Caco-2 (cell line): Measurements from ENCODE around the gene DESI2. TPM values are rescaled to one million over a fixed set of nuclear protein-coding genes. Genes with fewer than 3 reads are reported as not detected.

Experiments used
- BruUV-seq: library from RNA; stranded (reverse); fragments of 400-500 nt; replicated peaks from 2 replicates; lab custom pipeline; 2021; lab: Mats Ljungman, UMichigan
- CTCF ChIA-PET: fragments of 300-600 bp; sonication (Branson Sonifier 250); formaldehyde crosslinking; loops from one replicate; lab custom pipeline; 2022; ENCODE audit warnings: antibody characterized with exemption; lab: Charles Lee
- POLR2A ChIA-PET: fragments of 300-600 bp; sonication (Branson Sonifier 250); formaldehyde crosslinking; loops from one replicate; lab custom pipeline; 2022; ENCODE audit warnings: antibody characterized with exemption; lab: Charles Lee
- DNase-seq, 2 experiments: peaks; one replicate each; pipeline versions ENCODE4 v3.0.0 to v3.0.0-alpha.2; 2020 to 2022
- H3K27me3 ChIP-seq: replicated peaks from 2 replicates; pipeline ENCODE4 v1.6.0; 2011; ENCODE audit warnings: low read length; ENCODE audit not compliant: control insufficient read depth, insufficient read depth
- H3K36me3 ChIP-seq: 2 replicates; pipeline ENCODE4 v1.5.1; 2011; ENCODE audit warnings: low read length; ENCODE audit not compliant: control insufficient read depth, insufficient read depth
- H3K4me1 ChIP-seq: fragments of 250-450 bp; sonication (Bioruptor Pico); 2 replicates; pipeline ENCODE4 v1.5.1; 2020; ENCODE audit warnings: mild to moderate bottlenecking
- H3K4me3 ChIP-seq: 2 replicates; pipeline ENCODE4 v1.5.1; 2011; ENCODE audit warnings: low read depth, mild to moderate bottlenecking, control low read depth, low read length
- H3K9me3 ChIP-seq: fragments of 250-450 bp; sonication (Bioruptor Pico); 2 replicates; pipeline ENCODE4 v1.5.1; 2020; ENCODE audit warnings: mild to moderate bottlenecking, moderate library complexity
- H3K27ac Mint-ChIP-seq: one replicate; pipeline ENCODE4 v1.8.0; 2022; ENCODE audit warnings: mixed read lengths; ENCODE audit not compliant: unreplicated experiment
- H3K27me3 Mint-ChIP-seq: one replicate; pipeline ENCODE4 v1.8.0; 2022; ENCODE audit warnings: mixed read lengths; ENCODE audit not compliant: insufficient read depth, unreplicated experiment
- H3K36me3 Mint-ChIP-seq: one replicate; pipeline ENCODE4 v1.8.0; 2022; ENCODE audit warnings: mild to moderate bottlenecking, mixed read lengths; ENCODE audit not compliant: insufficient read depth, unreplicated experiment
- H3K4me1 Mint-ChIP-seq: one replicate; pipeline ENCODE4 v1.8.0; 2022; ENCODE audit warnings: low read depth, mixed read lengths; ENCODE audit not compliant: unreplicated experiment
- H3K4me3 Mint-ChIP-seq: one replicate; pipeline ENCODE4 v1.8.0; 2022; ENCODE audit warnings: mild to moderate bottlenecking, moderate library complexity, mixed read lengths; ENCODE audit not compliant: unreplicated experiment
- H3K9me3 Mint-ChIP-seq: one replicate; pipeline ENCODE4 v1.8.0; 2022; ENCODE audit warnings: mixed read lengths; ENCODE audit not compliant: unreplicated experiment
- CTCF ChIP-seq, 2 experiments: fragments of 200-600 bp in 1 of 2; IDR thresholded peaks; 1 replicate in 1 of 2; 2 replicates in 1 of 2; pipeline versions ENCODE4 v1.5.1 to v1.8.0; 2011 to 2022; ENCODE audit warnings: antibody characterized with exemption in 1 of 2, control low read depth in 1 of 2, inconsistent platforms in 1 of 2, low read depth in 1 of 2, low read length in 1 of 2, mild to moderate bottlenecking in 1 of 2, moderate library complexity in 1 of 2; ENCODE audit not compliant: insufficient read depth in 1 of 2, severe bottlenecking in 1 of 2, unreplicated experiment in 1 of 2
- intact Hi-C: fragments of 100-400 bp; cut with micrococcal nuclease; formaldehyde crosslinking; loops from one replicate; pipeline ENCODE4 v1.10.0; 2022; ENCODE audit not compliant: unreplicated experiment
- total RNA-seq: library from RNA; stranded (reverse); gene quantifications from 2 replicates; pipeline ENCODE4 v1.2.3, GENCODE V29; 2022

The DESI2 gene
- total RNA-seq, 1 experiment from 2014 or later: 47.7 TPM

GRCh38 chr1:244651956-244652622 is 837 bp upstream of the DESI2 start:
- Mint-ChIP-seq H3K4me1 (peaks cover 10% of the 10 kb centered on the region), H3K4me3 (no peak overlapping the region), H3K27ac (peak overlapping the region; percentile 42), H3K36me3 (peaks cover 5% of the 10 kb centered on the region), H3K27me3 (no peaks in the 10 kb centered on the region), H3K9me3 (no peaks in the 10 kb centered on the region)
- Histone ChIP-seq H3K4me3 (peak overlapping the region; percentile 49), H3K27me3 (no peaks in the 10 kb centered on the region), H3K4me1 (peaks cover 22% of the 10 kb centered on the region), H3K36me3 (peaks cover under 1% of the 10 kb centered on the region; the same call in 1 of the 2 replicates), H3K9me3 (no peaks in the 10 kb centered on the region)
- no peak for DNase-seq
- intact Hi-C loops: loop anchor here (1.0 to 5.0 kb wide), 4 partner anchors 37 to 320 kb away; partner anchors contain the start of gene COX20
- ChIA-PET POLR2A (no interaction called here), CTCF (interaction anchor here (1.0 kb wide), 1 partner anchor 49 kb away, joined by 7 read pairs; no protein-coding TSS in a partner anchor)
- TF ChIP-seq CTCF (IDR thresholded peaks at IDR 0.05; ENCODE audit: insufficient read depth in 1 of 2, low read depth in 1 of 2, low read length in 1 of 2, severe bottlenecking in 1 of 2, unreplicated experiment in 1 of 2): no peak
- BruUV-seq: no TSS peak

DNA sequence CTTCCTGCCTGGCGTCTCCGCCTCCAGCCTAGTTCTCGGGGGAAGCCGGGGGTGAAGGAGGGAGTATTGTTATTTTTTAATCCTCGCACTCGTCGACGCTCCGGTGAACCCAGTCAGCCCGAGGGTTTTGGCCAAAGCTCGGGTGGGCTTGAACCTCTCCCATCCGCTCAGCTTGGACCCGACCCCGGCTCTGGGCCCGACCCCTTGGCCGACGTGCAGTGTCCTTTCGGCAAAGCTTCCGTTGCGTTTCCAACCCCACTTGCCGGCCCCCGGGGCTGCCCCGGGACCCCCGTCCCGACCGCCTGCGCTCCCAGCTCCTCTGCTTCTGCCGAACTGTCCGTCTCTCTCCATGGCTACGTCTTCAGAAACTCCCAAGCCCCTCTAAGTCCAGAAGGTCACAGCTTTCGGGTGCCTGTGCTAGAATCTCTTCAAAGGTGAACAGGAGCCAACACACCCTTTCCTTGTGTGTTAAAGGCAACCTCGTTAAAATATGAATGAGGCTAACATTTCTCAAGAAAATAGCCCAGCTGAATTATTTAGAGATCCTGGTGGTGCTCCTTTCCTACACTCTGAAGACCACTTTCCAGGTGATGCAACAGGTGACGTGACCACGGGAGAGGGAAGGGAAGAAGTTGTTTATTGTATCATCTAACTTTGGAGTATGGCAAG is 647 bp downstream of the DESI2 start:
- Mint-ChIP-seq H3K27me3 (no peaks in the 10 kb centered on the region), H3K36me3 (peaks cover 19% of the 10 kb centered on the region), H3K9me3 (no peaks in the 10 kb centered on the region), H3K4me3 (no peak overlapping the region), H3K27ac (no peak overlapping the region), H3K4me1 (peaks cover 15% of the 10 kb centered on the region)
- BruUV-seq: no TSS peak
- Histone ChIP-seq H3K4me1 (peaks cover 22% of the 10 kb centered on the region), H3K36me3 (peaks cover 2% of the 10 kb centered on the region; the same call in 1 of the 2 replicates), H3K9me3 (no peaks in the 10 kb centered on the region), H3K4me3 (peak overlapping the region; percentile 93), H3K27me3 (no peaks in the 10 kb centered on the region)
- intact Hi-C loops: loop anchor here (1.0 to 5.0 kb wide), 3 partner anchors 39 to 319 kb away; no protein-coding TSS in a partner anchor
- POLR2A ChIA-PET: no interaction called here
- peak in 1 of 2 experiments; percentile 19 for DNase-seq
- TF ChIP-seq CTCF (IDR thresholded peaks at IDR 0.05; ENCODE audit: insufficient read depth in 1 of 2, low read depth in 1 of 2, low read length in 1 of 2, severe bottlenecking in 1 of 2, unreplicated experiment in 1 of 2): no peak
- CTCF ChIA-PET: interaction anchor here (1.0 kb wide), 1 partner anchor 50 kb away, joined by 5 read pairs; no protein-coding TSS in a partner anchor
